Activated naive CD8-positive, alpha-beta T cell treated with anti-CD3 and anti-CD28 coated beads for 36 hours (primary cell): ENCODE measurements around the gene EXOC3L2. TPM values are rescaled to one million over a fixed set of nuclear protein-coding genes. Genes with fewer than 3 reads are reported as not detected.
A peak's percentile ranks its signal among the peaks of the same experiment; 100 is the strongest.

ENCODE experiments used
- DNase-seq: peaks from one replicate; pipeline ENCODE4 v3.0.0; 2021
- H3K27ac Mint-ChIP-seq: one replicate; pipeline ENCODE4 v1.8.0; 2022; ENCODE audit warnings: mild to moderate bottlenecking, moderate library complexity, mixed read lengths
- H3K27me3 Mint-ChIP-seq: one replicate; pipeline ENCODE4 v1.8.0; 2022; ENCODE audit warnings: mild to moderate bottlenecking, mixed read lengths
- H3K36me3 Mint-ChIP-seq: one replicate; pipeline ENCODE4 v1.8.0; 2021; ENCODE audit warnings: mild to moderate bottlenecking, mixed read lengths
- H3K4me1 Mint-ChIP-seq: one replicate; pipeline ENCODE4 v1.8.0; 2021; ENCODE audit warnings: mixed read lengths
- H3K4me3 Mint-ChIP-seq: one replicate; pipeline ENCODE4 v1.8.0; 2022; ENCODE audit warnings: mild to moderate bottlenecking, moderate library complexity, mixed read lengths
- H3K9me3 Mint-ChIP-seq: one replicate; pipeline ENCODE4 v1.8.0; 2022; ENCODE audit warnings: mixed read lengths
- total RNA-seq, 2 experiments: library from RNA; stranded (reverse); gene quantifications; one replicate each; pipeline ENCODE4 v1.2.3, GENCODE V29; 2021

The EXOC3L2 gene
- total RNA-seq, 2 experiments from 2014 or later = not detected

- Mint-ChIP-seq H3K27ac (no peak overlapping the region), H3K36me3 (peaks cover 1% of the 10 kb centered on the region), H3K4me3 (no peak overlapping the region), H3K9me3 (no peaks in the 10 kb centered on the region), H3K27me3 (no peaks in the 10 kb centered on the region), H3K4me1 (no peaks in the 10 kb centered on the region)
- DNase-seq = no peak
Measured at GRCh38 chr19:45267296-45267695, 22.1 kb upstream of the EXOC3L2 start.

- H3K9me3 Mint-ChIP-seq = no peaks in the 10 kb centered on the region
- no peaks in the 10 kb centered on the region for H3K36me3 Mint-ChIP-seq
- peak overlapping the region; percentile 6 for H3K27ac Mint-ChIP-seq
- no peak overlapping the region for H3K4me3 Mint-ChIP-seq
- H3K27me3 Mint-ChIP-seq = no peaks in the 10 kb centered on the region
- no peaks in the 10 kb centered on the region for H3K4me1 Mint-ChIP-seq
- no peak for DNase-seq
Measured at GRCh38 chr19:45265375-45265774, 20.2 kb upstream of the EXOC3L2 start.

GRCh38 chr19:45264781-45265317, 19.6 kb upstream of the EXOC3L2 start:
- Mint-ChIP-seq H3K27me3 (no peaks in the 10 kb centered on the region), H3K4me1 (no peaks in the 10 kb centered on the region), H3K4me3 (no peak overlapping the region), H3K36me3 (no peaks in the 10 kb centered on the region), H3K9me3 (no peaks in the 10 kb centered on the region), H3K27ac (no peak overlapping the region)
- no peak for DNase-seq

- DNase-seq = no peak
- Mint-ChIP-seq H3K4me3 (no peak overlapping the region), H3K27ac (no peak overlapping the region), H3K36me3 (no peaks in the 10 kb centered on the region), H3K27me3 (no peaks in the 10 kb centered on the region), H3K4me1 (no peaks in the 10 kb centered on the region), H3K9me3 (no peaks in the 10 kb centered on the region)
Measured at GRCh38 chr19:45263013-45263412, 17.8 kb upstream of the EXOC3L2 start.

GRCh38 chr19:45262570-45262969, 17.4 kb upstream of the EXOC3L2 start:
- Mint-ChIP-seq H3K4me3 (no peak overlapping the region), H3K9me3 (no peaks in the 10 kb centered on the region), H3K36me3 (no peaks in the 10 kb centered on the region), H3K4me1 (no peaks in the 10 kb centered on the region), H3K27ac (no peak overlapping the region), H3K27me3 (no peaks in the 10 kb centered on the region)
- DNase-seq = no peak

- no peak overlapping the region for H3K27ac Mint-ChIP-seq
- H3K9me3 Mint-ChIP-seq = no peaks in the 10 kb centered on the region
- no peaks in the 10 kb centered on the region for H3K36me3 Mint-ChIP-seq
Measured at GRCh38 chr19:45258862-45259261, 13.7 kb upstream of the EXOC3L2 start.

GRCh38 chr19:45256836-45257235, 11.6 kb upstream of the EXOC3L2 start:
- no peak overlapping the region for H3K4me3 Mint-ChIP-seq
- no peaks in the 10 kb centered on the region for H3K9me3 Mint-ChIP-seq
- peaks cover 21% of the 10 kb centered on the region for H3K4me1 Mint-ChIP-seq
- no peaks in the 10 kb centered on the region for H3K36me3 Mint-ChIP-seq
- no peak for DNase-seq
- H3K27me3 Mint-ChIP-seq = no peaks in the 10 kb centered on the region
- no peak overlapping the region for H3K27ac Mint-ChIP-seq

More at GRCh38 chr19:45258862-45259261, 13.7 kb upstream of the EXOC3L2 start:
- H3K27me3 Mint-ChIP-seq = no peaks in the 10 kb centered on the region
- DNase-seq = no peak
- H3K4me1 Mint-ChIP-seq = peaks cover 3% of the 10 kb centered on the region
- no peak overlapping the region for H3K4me3 Mint-ChIP-seq

- no peak for DNase-seq
- H3K27me3 Mint-ChIP-seq = peaks cover 2% of the 10 kb centered on the region
- no peak overlapping the region for H3K4me3 Mint-ChIP-seq
- H3K4me1 Mint-ChIP-seq = peaks cover 22% of the 10 kb centered on the region
- H3K9me3 Mint-ChIP-seq = no peaks in the 10 kb centered on the region
- H3K27ac Mint-ChIP-seq = no peak overlapping the region
- H3K36me3 Mint-ChIP-seq = no peaks in the 10 kb centered on the region
Measured at GRCh38 chr19:45255611-45256157, 10.5 kb upstream of the EXOC3L2 start.

GRCh38 chr19:45254044-45254531, 8.9 kb upstream of the EXOC3L2 start:
- H3K9me3 Mint-ChIP-seq = no peaks in the 10 kb centered on the region
- no peak overlapping the region for H3K27ac Mint-ChIP-seq
- peaks cover 4% of the 10 kb centered on the region for H3K27me3 Mint-ChIP-seq
- H3K4me1 Mint-ChIP-seq = peaks cover 23% of the 10 kb centered on the region
- DNase-seq = peak; percentile 17
- H3K36me3 Mint-ChIP-seq = no peaks in the 10 kb centered on the region
- H3K4me3 Mint-ChIP-seq = peak overlapping the region; percentile 10

- no peak overlapping the region for H3K27ac Mint-ChIP-seq
- H3K4me1 Mint-ChIP-seq = peaks cover 23% of the 10 kb centered on the region
- no peaks in the 10 kb centered on the region for H3K36me3 Mint-ChIP-seq
- peaks cover 4% of the 10 kb centered on the region for H3K27me3 Mint-ChIP-seq
- H3K9me3 Mint-ChIP-seq = no peaks in the 10 kb centered on the region
- H3K4me3 Mint-ChIP-seq = peak overlapping the region; percentile 83
- DNase-seq = no peak
Measured at GRCh38 chr19:45253396-45254027, 8.3 kb upstream of the EXOC3L2 start.

- H3K4me1 Mint-ChIP-seq = peaks cover 23% of the 10 kb centered on the region
- H3K9me3 Mint-ChIP-seq = no peaks in the 10 kb centered on the region
- H3K27me3 Mint-ChIP-seq = peaks cover 4% of the 10 kb centered on the region
- H3K36me3 Mint-ChIP-seq = no peaks in the 10 kb centered on the region
- H3K27ac Mint-ChIP-seq = peak overlapping the region; percentile 25
- DNase-seq = peak; percentile 31
- peak overlapping the region; percentile 83 for H3K4me3 Mint-ChIP-seq
Measured at GRCh38 chr19:45251452-45252354, 6.5 kb upstream of the EXOC3L2 start.

GRCh38 chr19:45250832-45251451, 5.7 kb upstream of the EXOC3L2 start, which contains the start of gene MARK4:
MARK4 (plus strand) TSS chr19:45251271; CDS start chr19:45251589, 318 bp downstream.
- H3K36me3 Mint-ChIP-seq = no peaks in the 10 kb centered on the region
- H3K9me3 Mint-ChIP-seq = no peaks in the 10 kb centered on the region
- peak within 1 kb of the TSS; percentile 83 for H3K4me3 Mint-ChIP-seq
- H3K4me1 Mint-ChIP-seq = peaks cover 23% of the 10 kb centered on the region
- DNase-seq = peak; percentile 61
- peaks cover 4% of the 10 kb centered on the region for H3K27me3 Mint-ChIP-seq
- peak within 1 kb of the TSS; percentile 25 for H3K27ac Mint-ChIP-seq

GRCh38 chr19:45250216-45250831, 5.1 kb upstream of the EXOC3L2 start:
- H3K9me3 Mint-ChIP-seq = no peaks in the 10 kb centered on the region
- peak overlapping the region; percentile 79 for H3K4me3 Mint-ChIP-seq
- DNase-seq = no peak
- H3K4me1 Mint-ChIP-seq = peaks cover 23% of the 10 kb centered on the region
- H3K27ac Mint-ChIP-seq = no peak overlapping the region
- peaks cover 4% of the 10 kb centered on the region for H3K27me3 Mint-ChIP-seq
- no peaks in the 10 kb centered on the region for H3K36me3 Mint-ChIP-seq

- no peak overlapping the region for H3K4me3 Mint-ChIP-seq
- no peaks in the 10 kb centered on the region for H3K36me3 Mint-ChIP-seq
- peaks cover 11% of the 10 kb centered on the region for H3K27me3 Mint-ChIP-seq
- H3K9me3 Mint-ChIP-seq = no peaks in the 10 kb centered on the region
- peaks cover 23% of the 10 kb centered on the region for H3K4me1 Mint-ChIP-seq
- H3K27ac Mint-ChIP-seq = no peak overlapping the region
- DNase-seq = no peak
Measured at GRCh38 chr19:45249261-45250033, 4.2 kb upstream of the EXOC3L2 start.
